SKM-1 (cell line): ENCODE results near the gene PDE4B.

Experiments used
- DNase-seq: peaks from one replicate; lab custom pipeline; 2025; ENCODE audit not compliant: unreplicated experiment; lab: John Stamatoyannopoulos, UW

The PDE4B gene

DNA sequence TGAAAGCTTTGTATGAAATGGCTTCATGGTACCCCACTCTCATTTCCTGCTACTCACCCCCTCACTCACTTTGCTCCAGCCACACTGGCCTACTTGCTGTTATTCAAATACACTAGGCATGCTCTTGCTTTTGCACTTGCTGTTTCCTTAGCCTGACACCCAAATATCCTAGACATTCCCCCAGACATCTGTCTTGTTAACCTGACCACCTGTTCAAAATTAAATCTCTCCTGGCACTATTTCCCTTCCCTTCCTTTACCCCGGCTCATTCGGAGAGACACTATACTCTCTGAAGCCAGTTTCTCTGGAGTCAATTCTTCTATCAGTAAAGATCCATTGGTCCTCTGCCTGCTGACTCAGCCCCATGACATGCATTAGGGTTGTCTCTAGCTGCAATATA, 435.3 kb downstream of the PDE4B start:
- DNase-seq = no peak

DNA sequence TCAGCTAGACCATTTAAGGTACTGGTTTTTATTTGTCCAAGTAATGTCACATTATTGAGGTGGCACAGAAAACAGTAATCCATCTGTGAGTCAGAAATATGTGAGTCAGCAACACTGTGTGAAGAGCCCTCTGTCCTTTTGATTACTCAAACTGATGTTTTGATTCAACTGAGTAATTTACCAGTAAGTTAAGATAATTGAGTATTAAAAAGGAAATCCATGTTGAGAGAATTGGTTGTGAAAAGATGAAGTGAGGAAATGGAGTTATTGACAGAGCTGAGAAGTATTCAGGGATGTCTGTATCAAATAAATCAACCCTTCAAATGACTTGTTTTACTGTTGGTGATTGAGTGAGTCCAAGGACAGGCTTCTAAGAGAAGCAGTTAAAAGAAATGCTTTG, 438.5 kb downstream of the PDE4B start:
- DNase-seq = no peak

DNA sequence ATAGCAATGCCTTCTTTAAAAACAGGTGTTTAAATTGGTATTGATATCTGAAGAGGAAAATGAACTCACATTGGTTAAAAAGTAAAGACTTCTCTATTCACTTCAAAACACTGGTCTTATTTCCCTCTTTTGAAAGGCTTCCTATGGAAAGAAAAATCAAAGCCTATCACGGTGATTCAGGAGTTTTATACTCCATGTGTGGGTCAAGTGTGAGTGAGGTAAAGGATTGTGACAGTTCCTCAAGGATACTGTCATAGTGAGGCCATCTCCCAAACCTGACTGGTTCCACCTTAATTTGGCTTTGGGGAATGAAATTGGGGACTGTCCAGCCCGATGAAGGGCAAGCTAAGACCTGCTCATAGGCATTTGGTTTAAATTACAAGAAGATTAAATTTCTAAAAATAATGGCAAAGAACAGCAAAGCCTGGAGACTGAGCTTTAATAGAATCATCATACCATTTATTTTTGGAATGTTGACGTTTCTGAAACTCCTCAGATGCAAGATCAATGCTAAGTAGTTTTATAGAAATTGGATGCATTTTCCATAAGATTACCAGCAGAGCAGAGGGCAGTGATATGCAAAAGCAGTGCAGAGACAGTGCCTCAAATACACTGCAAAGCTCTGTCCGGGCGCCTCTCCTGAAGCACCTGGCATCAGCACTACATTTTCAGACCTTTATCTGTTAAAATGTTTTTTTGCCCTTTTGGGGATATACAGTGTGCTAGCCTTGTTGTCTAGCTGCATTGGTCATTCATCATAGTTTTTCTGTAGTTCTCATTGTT, 439.2 kb downstream of the PDE4B start:
- no peak for DNase-seq

DNA sequence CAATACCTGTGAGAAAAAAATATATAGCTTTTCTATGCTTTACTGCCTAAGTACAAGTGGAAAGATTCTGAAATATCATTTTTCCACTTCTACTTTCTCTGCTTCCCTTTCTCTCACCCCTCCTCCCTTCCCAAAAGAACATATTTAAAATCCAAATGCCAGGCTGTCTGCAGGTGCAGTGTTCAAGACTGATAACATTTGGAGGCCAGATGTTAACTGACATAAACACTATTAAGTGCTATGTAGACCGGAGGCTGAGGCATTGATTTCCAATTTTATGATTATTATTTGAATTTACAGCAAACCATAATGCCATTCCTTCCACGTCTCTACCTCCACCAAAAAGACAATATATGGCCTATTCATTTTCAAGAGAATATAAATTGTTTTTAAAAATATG, 444.3 kb downstream of the PDE4B start:
- DNase-seq = no peak

DNA sequence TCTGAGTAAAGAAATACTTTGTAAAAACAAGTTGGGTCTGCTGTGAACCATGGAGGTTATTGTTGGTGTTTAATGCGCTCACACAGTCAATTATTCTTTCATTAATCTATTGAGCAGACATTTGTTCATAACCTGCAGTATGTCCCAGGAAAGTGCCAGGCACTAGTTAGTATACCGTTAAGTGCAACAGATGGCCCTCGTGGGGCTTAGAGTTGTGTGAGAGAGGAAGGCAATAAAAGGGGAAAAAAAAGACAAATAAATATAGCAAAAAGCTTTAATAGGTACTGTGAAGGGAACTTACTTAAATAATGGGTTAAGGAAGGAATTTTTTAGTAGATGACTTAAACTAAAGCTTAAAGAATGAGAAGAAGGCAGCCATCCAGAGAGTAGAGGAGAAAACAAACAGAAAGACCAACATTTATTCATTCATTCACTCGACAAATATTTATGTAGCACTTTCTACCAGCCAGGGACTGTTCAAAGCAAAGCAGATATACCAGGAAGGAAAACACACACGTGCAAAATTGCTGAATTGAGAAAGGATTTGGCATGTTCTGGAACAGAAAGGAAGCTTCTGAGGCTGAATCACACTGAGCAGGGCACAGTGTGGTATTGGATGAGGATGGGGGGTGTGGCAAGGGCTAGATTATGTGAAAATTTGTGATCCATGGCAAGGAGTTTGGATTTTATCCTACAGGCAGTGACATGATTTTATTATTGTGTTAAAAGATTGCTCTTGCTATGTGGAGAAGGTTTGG, 445.2 kb downstream of the PDE4B start:
- no peak for DNase-seq

DNA sequence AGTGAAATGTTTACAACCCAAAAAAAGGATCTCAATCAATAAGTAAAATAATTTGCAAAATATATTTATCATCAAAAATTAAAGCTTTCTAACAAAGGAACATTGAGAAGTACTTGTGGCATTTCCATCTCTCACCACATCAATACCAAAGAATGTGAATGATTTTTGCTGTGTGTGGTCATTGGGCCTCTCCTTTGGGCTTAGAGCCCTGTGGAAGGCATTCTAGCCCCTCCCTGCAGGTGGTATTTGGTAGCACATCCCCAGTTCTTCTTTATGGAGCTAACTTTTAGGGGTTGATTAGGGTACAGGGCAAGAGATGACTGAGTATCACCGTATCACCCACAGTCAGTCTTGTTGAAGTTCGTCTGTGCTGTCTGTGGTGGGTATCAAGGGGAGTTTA, 447.1 kb downstream of the PDE4B start:
- DNase-seq = no peak

DNA sequence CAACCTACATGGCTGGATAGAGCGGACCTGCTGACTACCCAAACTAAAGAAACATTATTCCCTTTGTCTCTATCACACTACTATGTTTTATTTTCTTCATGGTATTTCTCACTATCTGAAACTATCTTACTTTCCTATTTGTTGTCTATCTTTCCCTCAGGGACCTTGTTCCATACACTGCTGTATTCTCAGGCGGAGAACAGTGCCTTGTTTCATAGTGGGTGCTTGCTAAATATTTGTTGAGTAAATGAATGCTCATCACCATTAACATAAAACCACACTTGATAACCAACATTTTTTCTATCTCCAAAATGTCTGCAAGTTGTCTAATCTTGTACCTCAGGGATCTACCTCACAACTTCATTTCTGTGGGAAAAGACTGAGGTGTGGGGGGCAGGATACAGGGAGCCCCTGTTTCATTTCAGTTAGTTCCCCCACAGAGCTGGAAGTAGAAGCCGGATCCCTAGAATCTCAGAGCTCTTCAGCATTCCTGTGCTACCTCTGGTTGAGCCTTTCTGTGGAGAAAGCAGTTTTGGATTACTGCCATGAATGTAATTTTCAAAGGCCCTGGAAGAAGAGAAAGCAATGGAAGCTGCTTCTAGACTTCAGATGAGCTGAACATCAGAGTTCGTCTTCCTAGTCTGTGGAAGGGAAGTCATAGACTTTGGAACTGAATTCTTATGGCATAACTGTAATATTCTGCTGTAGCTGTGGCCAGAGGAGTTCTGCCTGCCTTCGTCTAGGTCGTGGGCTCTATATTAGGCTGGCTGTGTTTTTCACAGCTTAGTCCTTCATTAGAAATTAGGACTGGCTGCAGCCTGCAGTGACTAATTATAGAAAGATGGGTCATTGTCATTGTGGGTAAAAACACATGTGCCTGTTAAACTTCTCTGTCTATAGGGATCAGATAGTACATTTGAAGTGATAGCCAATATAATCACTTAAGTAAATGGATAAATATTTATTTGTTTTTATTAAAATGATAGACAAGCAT, 448.1 kb downstream of the PDE4B start:
- DNase-seq = no peak

DNA sequence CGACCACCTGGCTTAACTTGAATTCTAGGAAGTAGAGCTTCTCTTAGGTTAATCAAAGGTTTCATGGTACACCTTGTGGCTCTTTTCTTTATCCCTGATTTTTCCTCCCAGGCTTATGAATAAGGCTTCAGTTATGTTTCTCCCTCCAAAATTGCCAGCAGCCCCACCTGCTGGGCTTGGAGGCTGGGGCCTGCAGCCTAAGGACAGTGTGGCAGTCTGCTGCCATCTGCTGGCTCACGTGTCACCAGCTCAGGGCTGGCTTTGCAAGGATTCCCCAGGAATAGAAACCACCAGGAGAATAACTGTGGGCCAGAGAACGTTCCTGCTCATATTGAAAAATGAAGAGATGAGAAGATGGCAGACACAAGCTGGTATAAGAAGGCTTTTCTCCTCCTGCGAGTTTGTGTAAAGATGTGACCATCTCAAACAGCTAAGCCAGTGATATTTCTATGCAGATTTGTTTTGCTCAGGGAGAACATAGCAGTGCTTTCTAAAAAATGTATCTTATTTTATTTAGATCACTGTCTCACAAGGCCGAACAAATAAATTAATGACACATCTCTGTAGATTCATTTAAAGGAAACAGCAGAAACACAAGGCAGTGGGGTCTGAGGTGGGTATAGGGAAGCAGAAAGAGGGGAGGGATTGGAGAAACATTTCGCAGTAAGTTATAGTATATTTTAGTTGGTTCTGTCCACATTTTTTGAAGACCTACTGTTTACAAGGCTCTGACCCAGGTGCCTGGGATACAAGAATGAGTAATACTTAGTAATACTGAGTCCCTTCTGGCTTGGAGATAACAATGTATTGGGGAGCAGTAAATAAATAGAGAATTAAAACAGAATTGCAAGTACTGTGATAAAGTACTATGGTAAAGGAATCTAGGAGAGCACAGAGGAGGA, 450.2 kb downstream of the PDE4B start:
- peak; percentile 14 for DNase-seq

DNA sequence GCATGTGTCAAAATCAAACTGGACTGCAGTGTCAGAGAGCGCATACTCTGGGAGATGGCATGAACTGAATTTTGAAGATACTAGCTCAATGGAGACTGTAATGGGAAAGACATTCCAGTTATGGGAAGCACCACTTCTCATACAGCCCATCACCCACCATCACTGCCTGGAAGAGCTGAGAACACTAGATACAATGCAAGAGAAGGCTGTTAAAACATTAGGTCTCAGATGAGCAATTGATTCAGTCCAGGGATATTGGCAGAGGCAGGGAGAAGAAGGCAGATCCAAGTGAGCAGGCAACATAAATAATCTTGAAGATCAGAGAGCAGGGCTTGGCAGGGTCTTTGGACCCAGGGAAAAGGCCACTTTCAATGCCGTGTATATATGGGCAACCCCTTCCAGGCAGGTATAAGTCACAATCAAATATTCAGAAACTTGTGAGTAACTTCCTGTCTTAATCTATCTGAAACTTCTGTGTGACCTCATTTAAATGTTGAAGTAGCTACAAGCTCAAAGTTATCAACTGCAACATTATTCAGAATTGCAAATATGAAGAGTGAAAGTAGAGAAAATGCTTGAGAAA, 450.9 kb downstream of the PDE4B start:
- DNase-seq = no peak

DNA sequence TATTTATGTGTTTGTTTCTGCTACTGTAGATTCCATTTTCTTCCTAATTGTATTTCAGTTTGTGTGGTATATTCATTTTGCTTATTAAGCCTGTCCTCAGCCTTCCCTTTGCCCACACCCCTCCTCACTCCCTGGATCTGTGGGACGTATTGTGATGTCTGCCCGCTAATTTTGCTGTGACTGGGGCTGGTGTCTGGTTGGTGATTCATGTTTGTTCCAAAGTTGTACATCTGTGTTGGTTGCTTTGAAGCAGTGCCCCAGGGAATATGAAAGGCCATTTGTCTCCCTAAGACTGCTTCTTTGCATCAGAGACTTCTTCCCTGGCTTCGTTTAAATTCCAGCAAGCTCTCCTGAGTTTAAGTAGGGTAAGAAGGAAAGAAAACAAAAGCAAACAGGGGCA, 451.7 kb downstream of the PDE4B start:
- no peak for DNase-seq

DNA sequence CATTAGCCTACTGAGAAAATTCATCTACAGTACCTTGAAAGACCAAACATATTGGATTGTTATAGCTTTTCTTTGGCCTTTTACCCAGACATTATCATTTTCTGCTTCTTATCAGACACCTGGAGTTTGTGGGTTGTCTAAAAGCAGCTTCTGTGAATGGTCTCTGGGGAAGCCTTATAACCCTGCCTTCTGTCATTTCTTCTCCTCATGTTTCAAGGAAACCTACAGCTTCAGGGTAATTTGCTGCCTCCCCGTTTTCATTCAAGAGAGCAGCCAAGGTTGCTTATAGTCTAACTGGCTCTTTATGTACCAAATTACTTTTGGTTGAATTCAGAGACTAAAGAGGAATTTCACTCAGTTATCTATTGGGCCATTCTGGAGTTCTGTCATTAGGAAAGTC, 453.0 kb downstream of the PDE4B start:
- no peak for DNase-seq

DNA sequence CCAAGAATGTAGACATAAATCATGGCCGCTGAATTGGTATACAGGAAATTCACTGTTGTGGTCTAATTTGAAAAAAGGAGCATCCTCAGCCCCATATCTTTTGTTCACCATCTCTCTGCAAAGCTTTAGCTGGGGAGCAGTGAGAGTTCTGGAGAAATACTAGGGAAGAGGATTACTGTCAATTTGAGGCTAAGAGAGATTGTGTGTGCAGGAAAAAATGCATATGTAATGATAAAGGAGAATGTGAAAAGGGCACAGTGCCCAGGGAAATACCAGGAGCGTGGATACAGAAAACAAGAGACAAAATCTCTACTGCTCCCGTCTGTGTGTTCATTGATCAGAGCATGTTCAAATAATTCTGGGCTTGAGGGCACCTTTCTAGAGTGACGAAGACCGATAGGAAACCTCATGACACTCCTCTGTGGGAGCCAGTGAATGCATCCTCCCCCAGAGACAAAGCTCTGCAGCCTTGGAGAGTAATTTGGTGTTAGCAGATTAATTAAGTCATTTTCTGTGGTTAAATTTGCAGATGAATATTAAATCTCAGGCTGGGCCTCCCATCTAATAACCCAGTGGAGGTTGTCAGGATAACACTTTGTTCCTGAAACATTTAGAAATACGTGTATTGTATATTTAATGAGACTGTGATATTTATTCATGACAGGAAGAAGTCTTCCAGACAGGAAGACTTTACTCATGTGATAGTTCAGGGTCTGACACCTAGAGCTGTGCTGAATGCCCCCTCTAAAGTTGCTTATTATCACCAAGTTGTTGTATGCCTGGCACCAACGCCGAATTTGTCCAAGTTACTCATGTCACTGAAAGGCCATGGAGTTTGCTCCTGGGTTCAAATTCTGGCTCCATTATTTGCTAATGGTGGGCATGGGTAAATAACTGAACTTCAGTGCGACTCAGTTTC, 453.9 kb downstream of the PDE4B start:
- DNase-seq = no peak

DNA sequence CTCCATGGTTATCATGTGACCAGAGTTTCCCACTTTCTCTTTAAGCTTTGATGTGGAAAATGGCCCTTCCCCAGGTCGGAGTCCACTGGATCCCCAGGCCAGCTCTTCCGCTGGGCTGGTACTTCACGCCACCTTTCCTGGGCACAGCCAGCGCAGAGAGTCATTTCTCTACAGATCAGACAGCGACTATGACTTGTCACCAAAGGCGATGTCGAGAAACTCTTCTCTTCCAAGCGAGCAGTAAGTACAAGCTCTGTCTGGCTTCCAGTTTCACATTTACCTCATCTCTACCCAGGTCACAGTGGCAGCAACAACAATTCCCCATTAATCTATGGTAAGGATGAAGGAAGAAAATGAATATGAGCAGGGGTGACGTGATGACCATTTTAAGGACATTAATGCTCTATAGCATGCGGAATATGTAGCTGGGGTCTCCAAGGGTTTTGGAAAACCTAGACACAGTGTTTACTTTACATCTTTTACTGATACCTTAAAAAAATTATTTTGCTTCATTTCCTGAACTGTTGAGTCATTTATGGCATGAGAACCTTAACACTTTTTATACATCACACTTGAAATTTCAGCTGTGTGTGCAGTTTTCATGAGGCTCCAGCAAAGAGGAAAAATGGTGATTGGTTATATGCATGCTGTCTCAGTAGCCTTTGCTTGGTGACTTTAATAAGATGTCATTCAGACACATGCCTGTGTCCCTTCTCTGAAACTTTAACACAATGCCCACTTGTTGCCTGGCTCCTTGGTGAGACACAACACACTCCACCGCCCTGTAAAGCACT, 454.9 kb downstream of the PDE4B start:
- no peak for DNase-seq

DNA sequence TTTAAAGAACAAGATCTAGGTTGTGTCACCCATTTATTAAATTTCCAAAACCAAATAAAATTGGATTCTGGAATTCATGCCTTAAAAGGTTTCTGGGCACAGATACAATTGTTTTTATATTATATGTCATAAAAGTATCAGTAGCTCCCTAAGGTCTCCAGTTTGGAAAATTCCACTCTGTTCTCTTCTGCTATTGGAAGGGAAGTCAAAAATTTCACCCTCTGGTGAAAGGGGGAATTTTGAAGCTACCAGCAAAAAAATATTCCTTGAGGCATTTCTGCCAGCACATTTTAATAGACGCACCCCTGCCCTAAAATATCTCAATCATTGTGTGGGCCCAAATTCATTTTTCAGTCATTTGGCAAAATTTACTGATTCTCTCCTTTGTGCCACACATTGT, 455.6 kb downstream of the PDE4B start:
- DNase-seq = no peak

DNA sequence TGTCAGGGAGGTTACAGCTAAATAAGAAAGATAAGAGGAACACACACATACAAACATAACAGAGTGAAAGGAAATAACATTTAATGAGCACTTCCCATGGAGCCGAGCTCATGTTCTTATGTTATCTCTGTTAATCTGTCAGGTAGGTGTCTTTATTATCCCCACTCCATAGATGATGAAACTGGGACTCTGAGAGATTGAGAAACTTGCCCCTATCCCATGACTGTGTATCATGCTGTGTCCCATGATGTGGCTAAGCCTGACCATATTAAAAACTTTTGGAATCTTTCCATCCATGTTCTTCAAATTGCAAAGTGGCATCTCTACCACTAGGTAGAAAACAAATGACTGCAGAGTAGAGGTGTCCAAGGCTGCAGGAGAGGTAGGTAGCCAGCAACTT, 456.1 kb downstream of the PDE4B start:
- no peak for DNase-seq

DNA sequence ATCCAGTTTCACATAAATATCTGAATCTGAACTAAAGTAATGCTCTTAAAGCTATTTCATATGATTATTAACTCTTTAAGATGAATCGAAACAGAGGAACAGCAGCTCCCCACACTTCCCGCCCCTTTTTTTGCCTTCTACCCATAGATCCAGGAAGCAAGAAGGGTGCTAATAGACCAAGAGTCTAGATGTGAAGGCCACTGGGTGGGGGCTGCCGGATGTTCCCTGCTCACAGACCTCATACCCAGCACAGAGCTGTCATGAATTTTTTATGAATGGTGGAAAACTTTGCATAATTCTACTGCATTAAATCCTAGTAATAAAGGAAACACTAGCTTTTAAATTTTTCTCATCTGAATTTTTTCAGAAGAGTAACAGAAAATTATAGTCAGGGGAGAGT, 457.4 kb downstream of the PDE4B start:
- DNase-seq = no peak

DNA sequence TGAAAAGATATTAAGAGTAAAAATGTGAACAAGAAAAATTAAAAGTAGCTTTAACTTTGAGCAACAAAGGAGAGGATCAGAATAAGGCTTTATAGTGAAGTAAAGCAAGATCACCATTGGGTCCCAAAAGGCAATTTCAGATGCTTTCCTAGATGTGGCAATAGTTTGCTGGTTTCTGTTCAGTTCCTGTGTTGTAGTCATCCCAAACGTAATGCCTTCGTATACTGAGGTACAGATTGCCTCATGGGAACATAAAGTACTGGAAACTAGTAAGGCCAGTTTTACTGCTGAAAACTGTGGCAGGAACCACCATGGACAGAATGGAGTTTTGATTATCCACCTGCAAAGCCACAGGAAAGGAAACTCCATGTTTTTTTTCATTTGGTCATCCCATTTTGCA, 457.8 kb downstream of the PDE4B start:
- peak; percentile 23 for DNase-seq

DNA sequence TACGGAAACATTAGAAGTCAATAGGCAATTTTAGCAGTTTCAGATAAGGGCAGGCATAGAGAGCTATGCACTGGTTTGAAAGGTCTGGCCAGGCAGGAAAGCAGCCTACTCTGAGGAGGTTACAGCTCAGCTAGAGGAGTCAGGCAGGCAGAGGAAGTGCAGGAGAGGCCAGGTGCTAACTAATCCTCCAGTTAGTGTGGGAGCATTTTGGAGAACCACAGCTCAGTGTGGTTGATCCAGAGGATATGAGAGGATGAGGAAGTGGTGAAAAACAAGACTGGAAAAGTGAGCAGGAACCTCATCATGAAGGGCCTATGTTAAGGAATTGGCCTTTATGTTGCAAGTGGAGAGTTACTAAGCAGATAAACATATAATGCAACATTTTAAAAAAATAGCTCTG, 458.9 kb downstream of the PDE4B start:
- DNase-seq = peak; percentile 46
